IMR-90 (cell line): ENCODE measurements around the gene PRDM5.

Experiments used
- SMC3 ChIP-seq: fragments of 150-350 bp; IDR thresholded peaks from 2 replicates; pipeline ENCODE4 v1.6.1; 2016; ENCODE audit warnings: low read depth, mild to moderate bottlenecking, antibody characterized with exemption, low read length, moderate library complexity
- TF ChIP-seq, protein P1 (sequence below): conservative IDR thresholded peaks from 2 replicates; pipeline ENCODE4 v1.5.1; 2012; ENCODE audit warnings: mild to moderate bottlenecking, low read depth, low read length, improper control_type of control experiment

DNA sequence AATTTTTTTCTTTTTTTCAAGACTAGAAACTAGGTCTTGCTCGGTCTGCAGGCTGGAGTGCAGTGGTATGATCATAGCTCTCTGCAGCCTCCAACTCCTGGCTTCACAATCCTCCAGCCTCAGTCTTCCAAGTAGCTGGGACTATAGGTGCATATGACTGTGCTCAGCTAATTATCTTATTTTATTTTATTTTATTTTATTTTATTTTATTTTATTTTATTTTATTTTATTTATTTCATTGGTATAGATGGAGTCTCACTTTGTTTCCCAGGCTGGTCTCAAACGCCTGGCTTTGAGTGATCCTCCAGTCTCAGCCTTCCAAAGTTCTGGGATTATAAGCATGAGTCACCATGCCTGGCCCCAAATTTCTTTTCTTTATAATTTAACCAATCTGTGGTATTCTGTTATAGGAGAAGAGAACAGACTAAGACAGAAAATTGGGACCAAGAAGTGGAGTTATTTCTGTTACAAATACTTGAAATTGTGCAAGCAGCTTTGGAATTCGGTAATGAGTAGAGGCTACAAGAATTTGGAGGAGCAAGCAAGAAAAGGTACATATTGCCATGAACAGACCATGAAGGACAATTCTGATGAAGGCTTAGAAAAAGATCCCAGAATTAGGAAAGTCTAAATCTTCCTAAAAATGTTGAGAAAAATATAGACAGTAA is 4.0 kb upstream of the PRDM5 start:
- TF ChIP-seq, protein P1, sequence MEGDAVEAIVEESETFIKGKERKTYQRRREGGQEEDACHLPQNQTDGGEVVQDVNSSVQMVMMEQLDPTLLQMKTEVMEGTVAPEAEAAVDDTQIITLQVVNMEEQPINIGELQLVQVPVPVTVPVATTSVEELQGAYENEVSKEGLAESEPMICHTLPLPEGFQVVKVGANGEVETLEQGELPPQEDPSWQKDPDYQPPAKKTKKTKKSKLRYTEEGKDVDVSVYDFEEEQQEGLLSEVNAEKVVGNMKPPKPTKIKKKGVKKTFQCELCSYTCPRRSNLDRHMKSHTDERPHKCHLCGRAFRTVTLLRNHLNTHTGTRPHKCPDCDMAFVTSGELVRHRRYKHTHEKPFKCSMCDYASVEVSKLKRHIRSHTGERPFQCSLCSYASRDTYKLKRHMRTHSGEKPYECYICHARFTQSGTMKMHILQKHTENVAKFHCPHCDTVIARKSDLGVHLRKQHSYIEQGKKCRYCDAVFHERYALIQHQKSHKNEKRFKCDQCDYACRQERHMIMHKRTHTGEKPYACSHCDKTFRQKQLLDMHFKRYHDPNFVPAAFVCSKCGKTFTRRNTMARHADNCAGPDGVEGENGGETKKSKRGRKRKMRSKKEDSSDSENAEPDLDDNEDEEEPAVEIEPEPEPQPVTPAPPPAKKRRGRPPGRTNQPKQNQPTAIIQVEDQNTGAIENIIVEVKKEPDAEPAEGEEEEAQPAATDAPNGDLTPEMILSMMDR: no peak
- no peak for TF ChIP-seq SMC3
